Stimulated activated CD8-positive, alpha-beta memory T cell treated with anti-CD3 and anti-CD28 coated beads, Interleukin-7, amount 100 ng/mL, for 4 hours (primary cell): ENCODE data around the gene MED13L.
A peak's percentile ranks its signal among the peaks of the same experiment; 100 is the strongest.

Source experiments
- DNase-seq, 2 donors: peaks; one replicate each; pipeline ENCODE4 v3.0.0-alpha.2; 2020; ENCODE audit warnings: low read depth in 2 of 2

The MED13L gene

GRCh38 chr12:116090516-116090915 is 187.0 kb downstream of the MED13L start:
- no peak for DNase-seq

- no peak for DNase-seq
These were observed 188.4 kb downstream of the MED13L start for GRCh38 chr12:116089080-116089479.

GRCh38 chr12:116087962-116088361 is 189.5 kb downstream of the MED13L start:
- DNase-seq: no peak

- no peak for DNase-seq
These were observed 190.1 kb downstream of the MED13L start for GRCh38 chr12:116087399-116087798.

- no peak for DNase-seq
These were observed 197.1 kb downstream of the MED13L start for GRCh38 chr12:116080415-116080814.

- DNase-seq: no peak
These were observed 199.1 kb downstream of the MED13L start for GRCh38 chr12:116078396-116078795.

GRCh38 chr12:116077431-116077830 is 200.1 kb downstream of the MED13L start:
- no peak for DNase-seq

GRCh38 chr12:116076399-116076798 is 201.1 kb downstream of the MED13L start:
- no peak for DNase-seq

GRCh38 chr12:116074686-116075085 is 202.8 kb downstream of the MED13L start:
- no peak for DNase-seq

- DNase-seq: no peak
These were observed 205.8 kb downstream of the MED13L start for GRCh38 chr12:116071555-116072230.

GRCh38 chr12:116070444-116070843 is 207.0 kb downstream of the MED13L start:
- DNase-seq: no peak

GRCh38 chr12:116069943-116070342 is 207.6 kb downstream of the MED13L start:
- no peak for DNase-seq

- DNase-seq: no peak
These were observed 208.6 kb downstream of the MED13L start for GRCh38 chr12:116068853-116069252.

- DNase-seq: no peak
These were observed 209.1 kb downstream of the MED13L start for GRCh38 chr12:116068371-116068770.

GRCh38 chr12:116067892-116068291 is 209.6 kb downstream of the MED13L start:
- DNase-seq: no peak

GRCh38 chr12:116066381-116067230 is 210.9 kb downstream of the MED13L start:
- DNase-seq: peak; percentile 33 to 39

- DNase-seq: no peak
These were observed 211.9 kb downstream of the MED13L start for GRCh38 chr12:116065606-116066005.

GRCh38 chr12:116064493-116064892 is 213.0 kb downstream of the MED13L start:
- no peak for DNase-seq

- DNase-seq: no peak
These were observed 214.8 kb downstream of the MED13L start for GRCh38 chr12:116062698-116063097.

- no peak for DNase-seq
These were observed 216.7 kb downstream of the MED13L start for GRCh38 chr12:116060764-116061163.

- DNase-seq: no peak
These were observed 217.6 kb downstream of the MED13L start for GRCh38 chr12:116059904-116060303.

GRCh38 chr12:116058574-116058973 is 218.9 kb downstream of the MED13L start:
- no peak for DNase-seq

- no peak for DNase-seq
These were observed 220.1 kb downstream of the MED13L start for GRCh38 chr12:116057356-116057755.
